AG04450 (cell line): Measurements from ENCODE around the gene SLCO2B1. TPM values are rescaled to one million over a fixed set of nuclear protein-coding genes. Genes with fewer than 3 reads are reported as not detected.

Experiments
- CTCF ChIA-PET: fragments of 300-600, 350-600 bp; formaldehyde crosslinking; extraction: SDS; loops from one replicate; lab custom pipeline; 2022; ENCODE audit warnings: antibody characterized with exemption, inconsistent platforms; lab: Charles Lee
- POLR2A ChIA-PET: fragments of 350-600 bp; formaldehyde crosslinking; extraction: SDS; loops from one replicate; lab custom pipeline; 2021; ENCODE audit warnings: antibody characterized with exemption, inconsistent platforms; lab: Yijun Ruan, JAX
- DNase-seq: peaks from one replicate; pipeline ENCODE4 v3.0.0-alpha.2; 2011; ENCODE audit warnings: low read depth, low spot score
- H3K27ac ChIP-seq: one replicate; pipeline ENCODE4 v1.5.1; 2012; ENCODE audit warnings: low read depth, low read length, control low read depth
- H3K27me3 ChIP-seq: one replicate; pipeline ENCODE4 v1.6.0; 2012; ENCODE audit warnings: low read length; ENCODE audit not compliant: control insufficient read depth, insufficient read depth
- H3K4me3 ChIP-seq: 2 replicates; pipeline ENCODE4 v1.5.1; 2011; ENCODE audit warnings: mild to moderate bottlenecking, low read depth, low read length, control low read depth
- H3K9me3 ChIP-seq: 2 replicates; pipeline ENCODE4 v1.5.1; 2012; ENCODE audit warnings: low read length; ENCODE audit not compliant: control insufficient read depth, insufficient read depth
- CTCF ChIP-seq: IDR thresholded peaks from 2 replicates; pipeline ENCODE4 v1.5.1; 2011; ENCODE audit warnings: low read depth, low read length, control low read depth, inconsistent platforms
- polyA plus RNA-seq: library from polyadenylated mRNA; depleted of rRNA; stranded (reverse); fragments of >200 nt; gene quantifications from 2 replicates; pipeline ENCODE4 v1.2.3, GENCODE V29; 2011

The SLCO2B1 gene
- polyA plus RNA-seq, 1 experiment, result not detected

- TF ChIP-seq CTCF, result no peak
- POLR2A ChIA-PET, result no interaction called here
These were observed 53.2 kb downstream of the SLCO2B1 start for GRCh38 chr11:75204012-75204674.

GRCh38 chr11:75204685-75205563 is 54.0 kb downstream of the SLCO2B1 start:
- peak; percentile 95 for TF ChIP-seq CTCF
- Histone ChIP-seq H3K27me3 (peaks cover 41% of the 10 kb centered on the region), H3K27ac (no peak overlapping the region), H3K4me3 (no peak overlapping the region), H3K9me3 (no peaks in the 10 kb centered on the region)
- peak; percentile 53 for DNase-seq
- ChIA-PET POLR2A (no interaction called here), CTCF (interaction anchor here (0.6 to 8.0 kb wide), 53 partner anchors 9 to 930 kb away, joined by 3 to 216 read pairs (median 4); partner anchors contain the start of genes NEU3 and SLCO2B1)

More at GRCh38 chr11:75204012-75204674, 53.2 kb downstream of the SLCO2B1 start:
- Histone ChIP-seq H3K9me3 (no peaks in the 10 kb centered on the region), H3K4me3 (no peak overlapping the region), H3K27me3 (peaks cover 40% of the 10 kb centered on the region), H3K27ac (no peak overlapping the region)
- CTCF ChIA-PET, result interaction anchor here (0.6 to 8.0 kb wide), 48 partner anchors 8 to 434 kb away, joined by 3 to 216 read pairs (median 4); partner anchors contain the start of genes NEU3 and SLCO2B1
- DNase-seq, result no peak

GRCh38 chr11:75205564-75206020 is 54.7 kb downstream of the SLCO2B1 start:
- H3K4me3 ChIP-seq, result no peak overlapping the region
- no peak for TF ChIP-seq CTCF
- H3K27ac ChIP-seq, result no peak overlapping the region
- H3K9me3 ChIP-seq, result no peaks in the 10 kb centered on the region
- peaks cover 35% of the 10 kb centered on the region for H3K27me3 ChIP-seq
- ChIA-PET POLR2A (no interaction called here), CTCF (interaction anchor here (0.5 to 8.0 kb wide), 49 partner anchors 9 to 931 kb away, joined by 3 to 216 read pairs (median 4); partner anchors contain the start of genes NEU3 and SLCO2B1)
- no peak for DNase-seq

GRCh38 chr11:75208446-75208845 is 57.5 kb downstream of the SLCO2B1 start:
- Histone ChIP-seq H3K4me3 (no peak overlapping the region), H3K27me3 (peaks cover 28% of the 10 kb centered on the region), H3K9me3 (no peaks in the 10 kb centered on the region), H3K27ac (no peak overlapping the region)
- ChIA-PET CTCF (interaction anchor here (0.8 to 8.0 kb wide), 3 partner anchors 33 to 184 kb away, joined by 3 to 216 read pairs (median 132); no protein-coding TSS in a partner anchor), POLR2A (no interaction called here)
- TF ChIP-seq CTCF, result no peak
- no peak for DNase-seq
